Mammary epithelial cell (primary cell): ENCODE measurements around the gene CCDC50.

Experiments used
- CTCF ChIP-seq, 2 donors: IDR thresholded peaks in 1 of 2; conservative IDR thresholded peaks in 1 of 2; 2 replicates each; pipeline ENCODE4 v1.5.1; 2011 to 2012; ENCODE audit warnings: inconsistent platforms in 2 of 2, low read length in 2 of 2, mild to moderate bottlenecking in 2 of 2, control low read depth in 1 of 2, low read depth in 1 of 2; ENCODE audit not compliant: insufficient read depth in 1 of 2; ENCODE audit errors: extremely low read depth in 1 of 2
- EZH2 ChIP-seq: IDR thresholded peaks from 2 replicates; pipeline ENCODE4 v1.6.1; 2012; ENCODE audit warnings: low read length, inconsistent platforms, borderline replicate concordance

GRCh38 chr3:191339316-191339917 is 10.2 kb downstream of the CCDC50 start:
- TF ChIP-seq EZH2 (no peak), CTCF (conservative IDR thresholded peaks at IDR 0.05 in 1 of 2, IDR thresholded peaks at IDR 0.05 in 1 of 2; ENCODE audit: extremely low read depth in 1 of 2, insufficient read depth in 1 of 2, low read depth in 1 of 2, low read length in 2 of 2) (no peak)
